ENCODE data around the gene PARD6G.
A peak's percentile ranks its signal among the peaks of the same experiment; 100 is the strongest.
"Not testable (repeated sequence)": the region's sequence is repeated elsewhere in the genome, so short reads cannot be mapped to it uniquely, and the experiment has no call there.

PARD6G gene

DNA sequence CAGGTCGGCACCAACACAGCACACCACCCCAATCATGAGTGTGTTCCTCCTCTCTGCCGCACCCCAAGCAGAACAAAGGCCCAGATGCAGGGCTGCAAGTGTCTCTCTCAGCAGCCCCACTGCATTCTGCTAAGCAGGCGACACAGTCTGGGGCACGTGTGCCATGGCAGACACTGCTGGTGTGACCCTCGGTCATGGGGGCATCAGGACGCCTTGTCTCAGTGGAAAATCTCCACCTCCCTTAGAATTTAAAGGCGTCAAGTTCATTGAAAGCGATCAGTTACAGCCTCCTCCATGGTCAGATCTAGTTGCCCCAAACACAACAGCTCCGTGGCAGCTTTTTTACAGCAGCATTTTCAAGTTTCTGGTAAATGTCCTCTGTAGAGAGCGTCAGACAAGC is 81.1 kb downstream of the PARD6G start:
- H3K9me3 ChIP-seq (ENCODE audit: control insufficient read depth, low read length) = peaks cover 14% of the 10 kb centered on the region
- H3K36me3 ChIP-seq (ENCODE audit: control insufficient read depth, insufficient read depth, low read length, severe bottlenecking) = no peaks in the 10 kb centered on the region
- no peak overlapping the region for H3K4me3 ChIP-seq (ENCODE audit: low read length)
- H3K27me3 ChIP-seq (replicated peaks; ENCODE audit: control insufficient read depth, insufficient read depth, low read length) = no peaks in the 10 kb centered on the region
- no peak overlapping the region for H3K9ac ChIP-seq (ENCODE audit: low read length)
- no peak for DNase-seq (ENCODE audit: low read depth)
- H3K4me1 ChIP-seq (ENCODE audit: control insufficient read depth, insufficient read depth, low read length) = peaks cover 6% of the 10 kb centered on the region

DNA sequence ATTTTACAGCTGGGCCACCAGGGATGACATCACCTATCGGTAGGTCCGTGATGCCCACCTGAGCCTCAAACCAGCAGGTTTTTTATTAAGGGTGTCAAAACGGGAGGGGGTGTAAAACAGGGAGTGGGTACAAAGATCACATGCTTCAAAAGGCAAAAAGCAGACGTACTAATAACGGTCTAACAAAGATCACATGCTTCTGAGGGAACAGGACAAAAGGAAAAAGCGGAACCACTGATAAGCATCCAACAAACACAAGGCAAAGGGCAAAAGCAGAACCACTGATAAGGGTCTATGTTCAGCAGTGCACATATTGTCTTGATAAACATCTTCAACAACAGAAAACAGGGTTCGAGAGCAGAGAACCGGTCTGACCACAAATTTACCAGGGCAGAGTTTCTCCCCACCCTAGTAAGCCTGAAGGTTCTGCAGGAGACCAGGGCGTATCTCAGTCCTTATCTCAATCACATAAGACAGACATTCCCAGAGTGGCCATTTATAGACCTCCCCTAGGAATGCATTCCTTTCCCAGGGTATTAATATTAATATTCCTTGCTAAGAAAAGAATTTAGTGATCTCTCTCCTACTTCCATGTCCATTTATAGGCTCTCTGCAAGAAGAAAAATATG is 82.5 kb downstream of the PARD6G start:
- not testable (repeated sequence) for H3K4me1 ChIP-seq (ENCODE audit: control insufficient read depth, insufficient read depth, low read length); DNase-seq (ENCODE audit: low read depth); H3K27me3 ChIP-seq (replicated peaks; ENCODE audit: control insufficient read depth, insufficient read depth, low read length); H3K36me3 ChIP-seq (ENCODE audit: control insufficient read depth, insufficient read depth, low read length, severe bottlenecking); H3K4me3 ChIP-seq (ENCODE audit: low read length); H3K9ac ChIP-seq (ENCODE audit: low read length)
- peaks cover 14% of the 10 kb centered on the region for H3K9me3 ChIP-seq (ENCODE audit: control insufficient read depth, low read length)

DNA sequence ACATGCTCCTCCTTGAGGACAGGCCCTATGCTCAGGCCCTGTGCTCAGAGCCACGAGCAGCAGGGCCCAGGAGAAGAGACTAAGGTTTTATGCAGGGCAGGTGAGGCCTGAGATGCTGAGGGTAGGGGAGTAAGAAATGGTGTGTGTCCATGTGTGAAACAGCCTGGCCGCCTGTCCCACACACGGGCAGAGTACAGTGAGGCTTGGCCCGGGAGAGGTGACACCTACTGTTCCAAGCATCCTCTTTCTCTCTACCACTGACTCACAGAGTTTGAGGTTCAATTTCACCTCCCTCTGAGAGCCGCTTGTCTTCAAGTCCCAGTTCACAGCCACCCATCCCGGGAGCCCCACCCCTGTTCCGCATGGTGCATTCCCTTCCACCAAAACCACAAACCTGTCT is 84.1 kb downstream of the PARD6G start:
- Histone ChIP-seq H3K9ac (ENCODE audit: low read length) (no peak overlapping the region), H3K4me3 (ENCODE audit: low read length) (no peak overlapping the region), H3K9me3 (ENCODE audit: control insufficient read depth, low read length) (peaks cover 14% of the 10 kb centered on the region), H3K36me3 (ENCODE audit: control insufficient read depth, insufficient read depth, low read length, severe bottlenecking) (no peaks in the 10 kb centered on the region), H3K4me1 (ENCODE audit: control insufficient read depth, insufficient read depth, low read length) (no peaks in the 10 kb centered on the region), H3K27me3 (replicated peaks; ENCODE audit: control insufficient read depth, insufficient read depth, low read length) (no peaks in the 10 kb centered on the region)
- DNase-seq (ENCODE audit: low read depth) = no peak

DNA sequence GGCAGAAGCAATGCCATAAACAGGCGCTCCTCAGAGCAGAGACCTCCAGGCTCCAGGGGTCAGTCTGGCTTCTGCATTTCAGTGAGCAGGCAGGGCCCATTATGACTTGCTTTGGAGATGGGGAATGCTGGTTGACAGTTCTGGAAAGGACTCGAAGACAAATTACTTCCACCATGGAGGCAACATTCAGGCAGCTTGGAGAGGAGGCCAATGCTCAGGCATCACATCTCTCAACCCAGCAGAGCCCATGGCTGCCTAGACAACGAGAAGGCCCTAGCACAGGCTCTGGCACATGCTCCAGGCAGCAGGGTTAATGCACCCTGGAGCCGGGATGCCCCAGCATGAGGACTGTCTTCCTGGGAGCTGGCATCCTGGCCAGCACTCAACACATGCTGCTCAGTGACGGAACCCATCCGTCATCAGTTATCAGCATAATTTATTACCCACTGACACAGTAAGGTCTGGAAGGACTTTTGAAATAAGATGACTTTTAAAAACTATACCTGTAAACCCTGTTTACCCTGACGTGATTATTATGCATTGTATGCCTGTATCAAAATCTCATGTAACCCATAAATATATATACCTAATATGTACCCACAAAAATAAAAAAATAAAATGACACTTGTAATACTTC is 85.4 kb downstream of the PARD6G start:
- no peak overlapping the region for H3K4me3 ChIP-seq (ENCODE audit: low read length)
- H3K9ac ChIP-seq (ENCODE audit: low read length) = no peak overlapping the region
- no peak for DNase-seq (ENCODE audit: low read depth)
- no peaks in the 10 kb centered on the region for H3K27me3 ChIP-seq (replicated peaks; ENCODE audit: control insufficient read depth, insufficient read depth, low read length)
- H3K9me3 ChIP-seq (ENCODE audit: control insufficient read depth, low read length) = peaks cover 14% of the 10 kb centered on the region
- no peaks in the 10 kb centered on the region for H3K36me3 ChIP-seq (ENCODE audit: control insufficient read depth, insufficient read depth, low read length, severe bottlenecking)
- H3K4me1 ChIP-seq (ENCODE audit: control insufficient read depth, insufficient read depth, low read length) = no peaks in the 10 kb centered on the region

DNA sequence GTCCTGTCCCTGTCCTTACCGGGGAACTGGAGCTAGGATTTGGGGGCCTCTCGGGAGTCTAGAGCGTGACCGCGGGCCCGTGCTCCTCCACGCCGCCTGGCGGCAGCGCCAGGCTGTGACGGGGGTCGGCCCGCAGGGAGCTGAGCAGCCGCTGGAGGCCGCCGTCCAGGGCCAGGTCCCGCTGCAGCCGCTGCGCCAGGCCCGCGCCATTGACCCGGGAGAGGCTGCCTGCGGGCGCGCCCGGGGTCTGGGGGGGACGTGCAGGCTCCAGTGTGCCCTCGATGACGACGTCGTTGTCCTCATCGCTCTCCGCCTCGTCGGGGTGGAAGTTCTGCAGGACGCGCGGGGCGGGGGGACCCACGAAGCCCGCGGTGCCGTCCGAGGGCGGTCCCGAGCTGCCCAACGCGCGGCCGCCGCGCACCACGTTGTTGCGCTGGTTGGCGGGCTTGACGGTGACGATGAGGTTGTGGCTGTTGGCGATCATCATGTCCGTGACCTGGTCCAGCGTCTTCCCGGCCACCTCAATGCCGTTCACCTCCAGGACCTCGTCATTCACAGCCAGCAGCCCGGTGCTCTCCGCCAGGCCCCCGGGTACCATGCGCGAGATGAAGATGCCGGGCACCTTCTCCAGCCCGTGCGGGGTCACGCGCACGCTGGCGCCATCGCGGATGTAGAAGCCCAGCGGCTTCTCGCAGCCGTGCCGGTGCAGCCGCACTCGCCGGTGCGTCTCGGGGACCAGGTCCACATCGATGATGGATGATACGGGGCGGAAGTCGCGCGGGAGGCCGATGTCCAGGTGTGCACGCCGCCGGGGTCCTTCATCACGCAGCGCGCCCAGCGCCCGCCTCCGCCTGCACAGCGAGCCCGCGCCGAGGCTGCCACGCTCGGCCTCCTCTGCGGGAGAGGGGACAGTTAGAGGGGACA is 87.3 kb downstream of the PARD6G start:
- Histone ChIP-seq H3K36me3 (ENCODE audit: control insufficient read depth, insufficient read depth, low read length, severe bottlenecking) (no peaks in the 10 kb centered on the region), H3K4me1 (ENCODE audit: control insufficient read depth, insufficient read depth, low read length) (no peaks in the 10 kb centered on the region), H3K9me3 (ENCODE audit: control insufficient read depth, low read length) (peaks cover 9% of the 10 kb centered on the region), H3K9ac (ENCODE audit: low read length) (peak overlapping the region; percentile 16), H3K27me3 (replicated peaks; ENCODE audit: control insufficient read depth, insufficient read depth, low read length) (no peaks in the 10 kb centered on the region), H3K4me3 (ENCODE audit: low read length) (peak overlapping the region; percentile 48)
- peak; percentile 18 for DNase-seq (ENCODE audit: low read depth)

DNA sequence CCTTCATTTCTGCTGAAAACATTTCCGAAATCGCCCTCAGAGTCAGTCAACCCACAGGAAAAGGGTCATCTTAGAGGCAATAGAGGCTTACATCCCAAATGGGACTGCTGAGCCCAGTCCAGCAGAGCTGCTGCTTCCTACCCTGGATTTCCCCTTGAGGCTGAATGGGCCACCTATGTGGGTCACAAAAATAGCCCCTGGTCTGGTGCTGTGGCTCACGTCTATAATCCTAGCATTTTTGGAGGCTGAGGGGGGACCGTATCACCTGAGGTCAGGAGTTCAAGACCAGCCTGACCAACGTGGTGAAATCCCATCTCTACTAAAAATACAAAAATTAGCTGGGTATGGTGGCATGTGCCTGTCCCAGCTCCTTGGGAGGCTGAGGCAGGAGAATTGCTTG is 88.9 kb downstream of the PARD6G start:
- Histone ChIP-seq H3K9ac (ENCODE audit: low read length) (no peak overlapping the region), H3K27me3 (replicated peaks; ENCODE audit: control insufficient read depth, insufficient read depth, low read length) (no peaks in the 10 kb centered on the region), H3K4me3 (ENCODE audit: low read length) (no peak overlapping the region), H3K36me3 (ENCODE audit: control insufficient read depth, insufficient read depth, low read length, severe bottlenecking) (no peaks in the 10 kb centered on the region), H3K9me3 (ENCODE audit: control insufficient read depth, low read length) (no peaks in the 10 kb centered on the region), H3K4me1 (ENCODE audit: control insufficient read depth, insufficient read depth, low read length) (no peaks in the 10 kb centered on the region)
- no peak for DNase-seq (ENCODE audit: low read depth)

DNA sequence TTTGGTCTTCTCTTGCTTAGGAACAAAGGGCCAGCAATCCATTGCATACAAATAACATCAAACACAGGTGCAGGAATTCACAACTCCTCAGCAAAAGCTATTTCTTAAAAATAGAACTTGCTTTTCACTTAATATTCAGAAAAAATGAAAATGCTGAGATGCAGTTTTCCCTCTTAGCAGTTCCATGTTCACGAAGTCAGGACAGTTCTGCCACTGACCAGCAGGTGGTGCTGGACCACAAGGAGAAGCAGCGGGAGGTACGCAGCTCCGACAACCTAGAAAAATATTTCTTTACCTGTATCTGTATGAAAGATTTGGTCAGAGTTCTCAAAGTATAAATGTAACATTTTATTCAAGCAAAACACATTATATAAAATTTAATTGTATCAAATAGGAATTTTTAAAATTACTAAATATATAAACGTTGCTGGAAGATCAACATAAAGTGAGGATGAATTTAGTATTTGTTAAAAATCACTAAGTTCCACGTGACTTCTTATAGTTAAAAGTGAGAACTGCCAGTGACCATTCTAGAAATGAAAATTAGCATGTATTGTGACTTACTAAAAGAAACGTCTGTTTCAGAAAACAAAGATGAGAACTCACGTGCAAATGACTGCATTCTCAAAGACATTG is 89.5 kb downstream of the PARD6G start:
- DNase-seq (ENCODE audit: low read depth) = peak; percentile 89
- no peak overlapping the region for H3K4me3 ChIP-seq (ENCODE audit: low read length)
- no peaks in the 10 kb centered on the region for H3K36me3 ChIP-seq (ENCODE audit: control insufficient read depth, insufficient read depth, low read length, severe bottlenecking)
- no peaks in the 10 kb centered on the region for H3K27me3 ChIP-seq (replicated peaks; ENCODE audit: control insufficient read depth, insufficient read depth, low read length)
- no peaks in the 10 kb centered on the region for H3K9me3 ChIP-seq (ENCODE audit: control insufficient read depth, low read length)
- H3K4me1 ChIP-seq (ENCODE audit: control insufficient read depth, insufficient read depth, low read length) = no peaks in the 10 kb centered on the region
- H3K9ac ChIP-seq (ENCODE audit: low read length) = no peak overlapping the region

DNA sequence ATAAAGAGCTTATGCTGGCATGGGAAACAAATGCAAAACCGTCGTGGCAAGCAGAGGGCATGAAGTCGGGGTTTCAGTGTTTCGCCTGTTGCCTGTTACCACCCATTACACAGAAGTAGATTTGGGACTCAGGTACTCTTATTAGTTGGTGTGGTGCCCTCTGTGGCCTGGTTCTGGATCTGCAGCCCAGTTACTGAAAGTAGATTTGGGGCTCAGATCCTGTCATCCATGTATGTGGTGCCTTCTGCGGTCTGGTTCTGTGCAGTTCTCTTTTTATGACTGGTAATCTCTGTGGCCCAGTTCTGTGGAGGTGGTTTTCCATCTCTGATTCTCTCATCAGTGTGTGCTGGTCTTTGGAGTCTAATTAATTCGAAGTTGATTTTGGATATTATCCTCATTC is 93.0 kb downstream of the PARD6G start:
- Histone ChIP-seq H3K36me3 (ENCODE audit: control insufficient read depth, insufficient read depth, low read length, severe bottlenecking) (no peaks in the 10 kb centered on the region), H3K9ac (ENCODE audit: low read length) (no peak overlapping the region), H3K9me3 (ENCODE audit: control insufficient read depth, low read length) (no peaks in the 10 kb centered on the region), H3K27me3 (replicated peaks; ENCODE audit: control insufficient read depth, insufficient read depth, low read length) (no peaks in the 10 kb centered on the region), H3K4me1 (ENCODE audit: control insufficient read depth, insufficient read depth, low read length) (no peaks in the 10 kb centered on the region), H3K4me3 (ENCODE audit: low read length) (no peak overlapping the region)
- DNase-seq (ENCODE audit: low read depth) = peak; percentile 36

DNA sequence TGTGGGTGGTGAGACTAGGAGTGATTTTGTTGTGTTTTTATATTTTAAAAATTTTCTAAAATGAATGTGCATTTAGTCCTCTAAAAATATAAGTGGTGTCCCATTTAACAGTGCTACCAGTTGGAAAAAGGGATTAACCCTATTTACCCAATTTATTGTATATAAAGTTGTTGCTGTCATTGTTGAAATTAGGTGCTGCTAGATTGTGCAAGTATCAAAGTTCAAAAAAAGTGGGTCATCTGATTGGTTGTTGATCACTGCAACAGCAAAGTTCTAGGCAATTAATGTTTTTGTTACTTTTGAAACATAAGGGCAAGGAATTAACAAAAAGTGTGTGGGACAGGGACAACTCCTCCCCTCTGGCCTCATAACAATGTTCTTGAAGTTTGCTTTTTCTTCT is 97.6 kb downstream of the PARD6G start:
- Histone ChIP-seq H3K36me3 (ENCODE audit: control insufficient read depth, insufficient read depth, low read length, severe bottlenecking) (no peaks in the 10 kb centered on the region), H3K4me3 (ENCODE audit: low read length) (no peak overlapping the region), H3K9me3 (ENCODE audit: control insufficient read depth, low read length) (no peaks in the 10 kb centered on the region), H3K9ac (ENCODE audit: low read length) (no peak overlapping the region), H3K4me1 (ENCODE audit: control insufficient read depth, insufficient read depth, low read length) (peaks cover 15% of the 10 kb centered on the region), H3K27me3 (replicated peaks; ENCODE audit: control insufficient read depth, insufficient read depth, low read length) (no peaks in the 10 kb centered on the region)
- no peak for DNase-seq (ENCODE audit: low read depth)

DNA sequence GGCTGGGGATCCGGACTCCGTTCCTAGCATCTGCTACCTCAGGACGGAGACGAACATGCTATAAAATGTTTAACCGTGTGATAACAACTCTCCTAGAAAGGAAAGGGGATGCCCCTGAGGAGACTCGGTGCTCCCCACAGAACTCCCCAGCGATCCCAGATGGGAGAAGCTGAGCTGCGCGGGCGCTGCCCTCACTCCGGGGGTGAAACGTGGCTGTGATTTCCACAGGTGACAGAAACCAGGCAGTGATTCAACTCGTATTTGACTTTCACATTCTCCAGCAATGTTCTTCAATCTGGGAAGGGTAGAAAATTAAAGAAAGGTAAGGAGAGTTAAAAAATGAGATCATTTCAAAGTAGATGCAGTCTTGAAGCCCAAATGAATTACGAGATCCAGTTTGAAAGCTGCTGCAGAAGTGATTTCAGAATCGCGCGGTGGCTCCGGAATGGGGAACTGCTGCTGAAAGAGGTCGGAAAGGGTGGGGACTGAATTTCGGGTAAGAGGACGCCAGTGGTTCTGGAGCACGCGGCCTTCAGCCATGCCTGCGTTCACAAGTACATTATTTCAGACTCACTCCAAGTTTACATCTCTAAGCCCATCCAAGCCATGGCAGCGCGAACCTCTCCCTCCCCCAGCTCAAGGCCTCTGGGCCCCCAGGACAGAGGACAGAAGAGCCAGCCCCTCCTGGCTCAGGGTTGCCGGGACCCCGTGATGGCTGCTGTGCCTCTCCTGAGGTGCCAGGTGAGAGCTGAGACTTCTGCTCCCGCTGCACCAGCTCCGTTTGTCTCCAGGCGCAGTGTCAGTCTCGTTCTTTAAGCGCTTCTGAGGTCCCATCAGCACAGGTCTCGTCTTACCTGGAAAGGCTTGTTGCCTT is 98.8 kb downstream of the PARD6G start:
- Histone ChIP-seq H3K36me3 (ENCODE audit: control insufficient read depth, insufficient read depth, low read length, severe bottlenecking) (no peaks in the 10 kb centered on the region), H3K4me3 (ENCODE audit: low read length) (peak overlapping the region; percentile 88), H3K9ac (ENCODE audit: low read length) (peak overlapping the region; percentile 83), H3K4me1 (ENCODE audit: control insufficient read depth, insufficient read depth, low read length) (peaks cover 18% of the 10 kb centered on the region), H3K9me3 (ENCODE audit: control insufficient read depth, low read length) (no peaks in the 10 kb centered on the region), H3K27me3 (replicated peaks; ENCODE audit: control insufficient read depth, insufficient read depth, low read length) (no peaks in the 10 kb centered on the region)
- DNase-seq (ENCODE audit: low read depth) = peak; percentile 57
